ENCODE measurements around the gene DLG2. TPM values are rescaled to one million over a fixed set of nuclear protein-coding genes. Genes with fewer than 3 reads are reported as not detected.

The DLG2 gene
- total RNA-seq, 1 donor from 2014 or later = 0.26 TPM

DNA sequence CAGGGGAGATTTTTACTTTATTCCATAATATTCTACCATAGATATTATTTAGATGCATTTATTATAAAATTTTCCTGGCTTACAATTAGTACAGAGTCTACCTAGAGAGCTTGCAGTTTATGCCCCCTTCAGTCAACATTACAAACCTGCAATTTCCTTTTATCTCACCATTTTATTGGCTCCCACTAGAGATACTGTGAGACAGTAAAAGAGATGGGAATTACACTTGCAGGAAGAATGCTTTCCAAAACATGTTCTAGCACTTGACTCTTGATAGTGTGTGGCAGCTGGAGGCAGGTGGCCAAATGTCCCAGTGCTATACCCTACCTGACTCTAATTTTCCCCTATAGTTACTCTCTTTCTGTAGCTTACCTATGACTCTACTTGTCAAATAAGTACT is 863.2 kb downstream of the DLG2 start:
- Histone ChIP-seq H3K36me3 (ENCODE audit: control insufficient read depth, insufficient read depth, low read length) (no peaks in the 10 kb centered on the region), H3K27me3 (ENCODE audit: control insufficient read depth, insufficient read depth, low read length) (no peaks in the 10 kb centered on the region), H3K4me3 (ENCODE audit: low read depth, low read length) (no peak overlapping the region)
- no peak for DNase-seq (ENCODE audit: low read depth)
- TF ChIP-seq, protein P1, sequence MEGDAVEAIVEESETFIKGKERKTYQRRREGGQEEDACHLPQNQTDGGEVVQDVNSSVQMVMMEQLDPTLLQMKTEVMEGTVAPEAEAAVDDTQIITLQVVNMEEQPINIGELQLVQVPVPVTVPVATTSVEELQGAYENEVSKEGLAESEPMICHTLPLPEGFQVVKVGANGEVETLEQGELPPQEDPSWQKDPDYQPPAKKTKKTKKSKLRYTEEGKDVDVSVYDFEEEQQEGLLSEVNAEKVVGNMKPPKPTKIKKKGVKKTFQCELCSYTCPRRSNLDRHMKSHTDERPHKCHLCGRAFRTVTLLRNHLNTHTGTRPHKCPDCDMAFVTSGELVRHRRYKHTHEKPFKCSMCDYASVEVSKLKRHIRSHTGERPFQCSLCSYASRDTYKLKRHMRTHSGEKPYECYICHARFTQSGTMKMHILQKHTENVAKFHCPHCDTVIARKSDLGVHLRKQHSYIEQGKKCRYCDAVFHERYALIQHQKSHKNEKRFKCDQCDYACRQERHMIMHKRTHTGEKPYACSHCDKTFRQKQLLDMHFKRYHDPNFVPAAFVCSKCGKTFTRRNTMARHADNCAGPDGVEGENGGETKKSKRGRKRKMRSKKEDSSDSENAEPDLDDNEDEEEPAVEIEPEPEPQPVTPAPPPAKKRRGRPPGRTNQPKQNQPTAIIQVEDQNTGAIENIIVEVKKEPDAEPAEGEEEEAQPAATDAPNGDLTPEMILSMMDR (IDR thresholded peaks at IDR 0.05; ENCODE audit: insufficient read depth, low read length, severe bottlenecking) = no peak
- FAIRE-seq = no peak

DNA sequence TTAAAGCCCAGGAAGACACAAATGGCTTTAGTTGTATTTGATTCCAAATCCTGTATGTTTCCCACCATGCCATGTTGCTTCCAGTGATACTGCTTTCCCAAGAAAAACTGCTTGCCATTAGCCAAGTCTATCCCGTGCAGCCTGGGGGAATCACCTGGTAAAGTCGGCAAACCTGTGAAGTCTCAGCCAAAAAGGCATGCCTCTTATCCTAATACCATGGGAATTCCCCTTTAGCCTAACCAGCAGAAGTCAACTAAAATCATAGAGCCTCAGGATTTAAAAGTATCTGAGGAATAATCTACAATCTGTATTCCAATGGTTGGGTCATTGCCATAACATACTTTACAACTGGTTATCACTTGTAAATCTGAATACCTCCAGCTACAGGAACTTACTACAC is 869.4 kb downstream of the DLG2 start:
- Histone ChIP-seq H3K36me3 (ENCODE audit: control insufficient read depth, insufficient read depth, low read length) (no peaks in the 10 kb centered on the region), H3K27me3 (ENCODE audit: control insufficient read depth, insufficient read depth, low read length) (no peaks in the 10 kb centered on the region), H3K4me3 (ENCODE audit: low read depth, low read length) (no peak overlapping the region)
- TF ChIP-seq, protein P1 (IDR thresholded peaks at IDR 0.05; ENCODE audit: insufficient read depth, low read length, severe bottlenecking) = no peak
- no peak for DNase-seq (ENCODE audit: low read depth)
- no peak for FAIRE-seq

DNA sequence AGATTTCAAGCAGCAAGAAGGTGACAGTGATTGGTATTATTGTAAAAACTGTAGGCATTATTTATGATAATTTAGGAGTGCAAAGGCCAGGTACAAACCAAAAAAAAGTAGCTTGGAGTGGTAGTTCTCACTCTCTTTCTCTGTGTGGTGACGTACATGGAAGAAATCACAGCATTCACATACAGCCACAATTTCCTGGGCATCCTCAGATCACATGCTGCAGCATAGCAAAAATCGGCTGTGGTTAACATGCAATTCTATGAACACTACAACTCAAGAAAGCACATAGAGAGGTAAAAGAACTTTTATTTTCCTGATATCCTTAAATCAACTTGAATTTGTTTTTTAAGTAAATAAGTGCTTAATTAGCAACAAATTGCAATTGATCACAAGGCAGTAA is 875.8 kb downstream of the DLG2 start:
- H3K36me3 ChIP-seq (ENCODE audit: control insufficient read depth, insufficient read depth, low read length) = no peaks in the 10 kb centered on the region
- H3K4me3 ChIP-seq (ENCODE audit: low read depth, low read length) = no peak overlapping the region
- TF ChIP-seq, protein P1 (IDR thresholded peaks at IDR 0.05; ENCODE audit: insufficient read depth, low read length, severe bottlenecking) = no peak
- no peak for FAIRE-seq
- no peaks in the 10 kb centered on the region for H3K27me3 ChIP-seq (ENCODE audit: control insufficient read depth, insufficient read depth, low read length)
- no peak for DNase-seq (ENCODE audit: low read depth)

DNA sequence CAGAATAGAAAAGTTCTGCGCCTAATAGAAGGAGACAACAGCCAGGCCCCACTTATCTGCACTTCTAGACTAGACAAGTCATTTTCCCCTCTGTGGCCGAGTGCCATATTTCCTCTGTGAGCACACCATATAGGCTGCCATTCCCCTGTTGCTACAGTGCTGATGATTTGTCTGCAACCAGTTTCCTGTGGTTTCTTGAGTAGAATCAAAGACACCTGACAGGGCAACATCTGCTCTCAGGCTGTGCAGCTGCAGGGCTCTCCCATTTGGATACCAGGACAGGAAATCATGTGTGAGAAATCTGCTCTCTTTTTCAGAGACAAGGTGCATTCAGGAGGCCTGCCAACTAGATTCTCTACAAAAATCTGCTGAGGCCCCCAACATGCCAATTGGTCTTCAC is 879.3 kb downstream of the DLG2 start:
- no peak for DNase-seq (ENCODE audit: low read depth)
- no peak overlapping the region for H3K4me3 ChIP-seq (ENCODE audit: low read depth, low read length)
- H3K27me3 ChIP-seq (ENCODE audit: control insufficient read depth, insufficient read depth, low read length) = no peaks in the 10 kb centered on the region
- FAIRE-seq = no peak
- H3K36me3 ChIP-seq (ENCODE audit: control insufficient read depth, insufficient read depth, low read length) = no peaks in the 10 kb centered on the region
- TF ChIP-seq, protein P1 (IDR thresholded peaks at IDR 0.05; ENCODE audit: insufficient read depth, low read length, severe bottlenecking) = no peak

DNA sequence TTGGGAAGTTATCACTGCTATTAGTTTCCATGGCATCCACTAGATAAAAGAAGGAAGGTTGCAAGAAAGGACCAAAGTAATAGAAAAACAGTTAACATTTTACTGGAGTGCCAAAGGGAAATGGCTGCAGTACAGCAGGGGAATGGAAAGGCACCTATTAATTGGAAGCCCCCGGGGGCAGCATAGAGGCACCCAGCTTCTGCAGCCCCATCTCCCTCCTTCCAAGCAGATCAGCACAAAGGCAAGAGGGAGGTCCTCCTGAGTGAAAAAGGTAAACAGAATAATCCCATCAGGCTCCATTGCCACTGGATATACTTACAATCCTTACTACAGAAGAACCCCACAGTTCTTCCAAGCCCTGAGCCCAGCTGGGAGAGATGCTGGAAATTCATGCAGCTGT is 887.1 kb downstream of the DLG2 start:
- H3K27me3 ChIP-seq (ENCODE audit: control insufficient read depth, insufficient read depth, low read length) = no peaks in the 10 kb centered on the region
- FAIRE-seq = no peak
- no peak overlapping the region for H3K4me3 ChIP-seq (ENCODE audit: low read depth, low read length)
- TF ChIP-seq, protein P1 (IDR thresholded peaks at IDR 0.05; ENCODE audit: insufficient read depth, low read length, severe bottlenecking) = no peak
- no peak for DNase-seq (ENCODE audit: low read depth)
- no peaks in the 10 kb centered on the region for H3K36me3 ChIP-seq (ENCODE audit: control insufficient read depth, insufficient read depth, low read length)

DNA sequence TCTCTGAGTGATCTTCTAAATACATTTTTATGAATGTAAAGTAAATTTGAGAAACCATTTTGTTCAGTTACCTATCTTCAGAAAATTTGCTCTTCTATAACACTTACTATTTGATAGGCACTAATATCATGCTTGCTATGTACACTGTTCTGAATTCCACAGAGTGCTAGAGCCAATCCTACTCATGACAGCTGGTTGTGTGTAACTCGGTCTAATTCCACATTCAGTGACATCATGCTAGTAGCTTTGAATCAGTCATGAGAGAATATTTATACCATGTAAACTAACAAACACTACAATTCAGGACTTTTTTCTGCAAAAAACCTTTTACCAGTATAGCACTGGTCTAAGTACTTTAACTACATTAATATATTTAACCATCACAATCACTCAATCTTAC is 902.9 kb downstream of the DLG2 start:
- TF ChIP-seq, protein P1 (IDR thresholded peaks at IDR 0.05; ENCODE audit: insufficient read depth, low read length, severe bottlenecking) = no peak
- no peak overlapping the region for H3K4me3 ChIP-seq (ENCODE audit: low read depth, low read length)
- peaks cover 3% of the 10 kb centered on the region for H3K27me3 ChIP-seq (ENCODE audit: control insufficient read depth, insufficient read depth, low read length)
- H3K36me3 ChIP-seq (ENCODE audit: control insufficient read depth, insufficient read depth, low read length) = no peaks in the 10 kb centered on the region
- FAIRE-seq (no peak), DNase-seq (ENCODE audit: low read depth) (no peak)

Data from bronchial epithelial cell (primary cell).